GM10266 (cell line): ENCODE results near the gene APH1A.
A peak's percentile ranks its signal among the peaks of the same experiment; 100 is the strongest.

Experiments used
- DNase-seq: peaks from one replicate; pipeline ENCODE4 v3.0.0; 2012; ENCODE audit errors: extremely low spot score
- TF ChIP-seq, protein P1 (sequence below): IDR thresholded peaks from 2 replicates; pipeline ENCODE4 v1.5.1; 2012; ENCODE audit warnings: mild to moderate bottlenecking, low read depth; ENCODE audit not compliant: control insufficient read depth, insufficient read depth; ENCODE audit errors: missing control alignments

Gene APH1A

DNA sequence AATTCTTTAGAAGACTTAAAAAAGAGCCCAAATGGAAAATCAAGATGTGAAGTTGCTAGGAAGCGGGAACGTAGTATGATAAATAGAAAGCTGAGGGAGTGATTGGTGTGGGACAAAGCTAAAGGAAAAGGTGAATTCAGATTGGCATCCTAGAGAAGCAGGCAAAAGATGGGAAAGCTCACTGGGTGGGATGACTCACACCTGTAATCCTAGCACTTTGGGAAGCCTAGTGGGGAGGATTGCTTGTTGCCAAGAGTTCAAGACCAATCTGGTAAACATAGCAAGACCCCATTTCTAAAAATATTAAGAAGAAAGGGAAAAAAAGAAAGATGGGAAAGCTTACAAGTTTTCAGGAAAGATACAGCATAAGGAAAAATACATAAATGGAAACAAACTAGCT, 26.7 kb upstream of the APH1A start:
- no peak for DNase-seq
- TF ChIP-seq, protein P1, sequence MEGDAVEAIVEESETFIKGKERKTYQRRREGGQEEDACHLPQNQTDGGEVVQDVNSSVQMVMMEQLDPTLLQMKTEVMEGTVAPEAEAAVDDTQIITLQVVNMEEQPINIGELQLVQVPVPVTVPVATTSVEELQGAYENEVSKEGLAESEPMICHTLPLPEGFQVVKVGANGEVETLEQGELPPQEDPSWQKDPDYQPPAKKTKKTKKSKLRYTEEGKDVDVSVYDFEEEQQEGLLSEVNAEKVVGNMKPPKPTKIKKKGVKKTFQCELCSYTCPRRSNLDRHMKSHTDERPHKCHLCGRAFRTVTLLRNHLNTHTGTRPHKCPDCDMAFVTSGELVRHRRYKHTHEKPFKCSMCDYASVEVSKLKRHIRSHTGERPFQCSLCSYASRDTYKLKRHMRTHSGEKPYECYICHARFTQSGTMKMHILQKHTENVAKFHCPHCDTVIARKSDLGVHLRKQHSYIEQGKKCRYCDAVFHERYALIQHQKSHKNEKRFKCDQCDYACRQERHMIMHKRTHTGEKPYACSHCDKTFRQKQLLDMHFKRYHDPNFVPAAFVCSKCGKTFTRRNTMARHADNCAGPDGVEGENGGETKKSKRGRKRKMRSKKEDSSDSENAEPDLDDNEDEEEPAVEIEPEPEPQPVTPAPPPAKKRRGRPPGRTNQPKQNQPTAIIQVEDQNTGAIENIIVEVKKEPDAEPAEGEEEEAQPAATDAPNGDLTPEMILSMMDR: no peak

DNA sequence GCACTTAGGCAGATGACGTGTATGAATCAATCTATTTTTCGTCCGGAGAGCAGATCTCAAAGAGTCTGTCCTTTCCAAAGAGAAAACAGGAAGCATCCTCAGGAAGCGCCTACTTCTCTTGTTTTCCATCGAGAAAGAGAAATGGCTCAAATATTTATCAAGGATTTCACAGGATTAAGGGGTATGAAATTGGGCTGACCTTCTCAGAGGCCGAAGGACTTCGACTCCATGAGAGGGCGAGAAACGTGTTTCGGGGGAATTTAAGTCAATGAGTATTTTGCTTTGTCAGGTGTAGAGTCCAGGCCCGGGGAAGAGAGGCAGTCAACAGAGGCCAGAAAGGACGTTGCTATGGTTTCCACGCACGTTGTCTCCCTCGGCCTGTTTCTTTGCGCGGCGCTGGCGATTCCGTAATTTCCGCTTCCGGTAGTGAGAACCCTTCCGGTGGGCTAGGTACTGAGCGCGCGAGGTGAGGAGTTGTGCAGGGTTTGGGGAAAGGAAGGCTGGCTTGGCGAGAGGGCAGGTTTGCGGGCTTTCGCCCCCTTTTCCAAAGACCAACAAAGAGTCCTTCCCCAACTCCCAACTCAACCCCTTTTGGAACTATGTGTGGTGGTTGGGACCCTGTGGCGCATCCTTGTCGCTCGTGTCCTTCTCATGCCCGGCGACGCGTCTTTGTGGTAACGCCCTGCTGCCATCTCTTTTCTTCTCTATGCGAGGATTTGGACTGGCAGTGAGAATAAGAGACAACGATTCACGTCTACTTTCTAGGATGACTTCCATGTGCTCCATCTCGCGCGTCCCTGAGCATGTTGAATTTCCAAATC, 24.8 kb upstream of the APH1A start, which contains the start of gene MRPS21:
Gene MRPS21 (plus strand): TSS at position 429 of the 821 bp plus-strand sequence. CDS start 506 bp downstream, outside the sequence.
- DNase-seq: peak; percentile 86

DNA sequence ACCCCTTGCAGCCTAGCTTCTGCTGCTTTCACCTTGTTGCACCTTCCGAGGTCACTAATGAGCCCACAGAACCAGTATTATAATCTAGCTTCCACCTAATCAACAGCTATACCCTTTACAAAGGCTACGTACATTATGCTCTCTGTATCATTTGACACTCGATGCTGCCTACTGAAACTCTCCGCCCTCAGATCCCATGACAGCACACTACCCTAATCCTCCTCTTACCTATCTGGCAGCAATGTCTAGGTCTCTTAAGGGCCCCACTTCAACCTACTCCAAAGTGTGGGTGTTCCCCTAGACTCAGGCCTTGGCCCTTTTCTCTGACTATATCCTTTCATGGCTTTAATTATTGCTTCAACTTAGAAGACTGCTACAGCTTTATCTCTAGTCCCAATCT, 20.0 kb upstream of the APH1A start:
- no peak for DNase-seq

More for the DNA sequence above, 24.8 kb upstream of the APH1A start, which contains the start of gene MRPS21:
- TF ChIP-seq, protein P1: no peak

DNA sequence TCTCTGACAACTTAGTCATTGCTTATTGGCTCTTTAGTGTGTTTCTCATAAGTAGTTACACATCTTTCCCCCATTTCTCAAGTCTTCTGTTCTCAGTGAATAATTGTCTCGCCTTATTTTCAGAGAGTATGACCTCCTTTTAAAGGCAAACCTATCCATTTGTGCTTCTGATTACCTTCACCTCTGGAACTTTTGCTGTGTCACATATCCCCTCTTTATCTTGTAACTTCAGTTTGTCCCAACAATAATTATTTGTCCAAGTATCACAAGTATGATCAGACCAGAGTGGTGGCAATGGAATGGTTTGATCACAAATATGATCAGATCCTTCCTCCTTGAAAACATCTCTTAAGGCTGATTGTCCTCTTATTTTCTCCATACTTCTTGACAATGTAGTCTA, 19.6 kb upstream of the APH1A start:
- TF ChIP-seq, protein P1: no peak
- no peak for DNase-seq

More for the DNA sequence above, 20.0 kb upstream of the APH1A start:
- TF ChIP-seq, protein P1: no peak

DNA sequence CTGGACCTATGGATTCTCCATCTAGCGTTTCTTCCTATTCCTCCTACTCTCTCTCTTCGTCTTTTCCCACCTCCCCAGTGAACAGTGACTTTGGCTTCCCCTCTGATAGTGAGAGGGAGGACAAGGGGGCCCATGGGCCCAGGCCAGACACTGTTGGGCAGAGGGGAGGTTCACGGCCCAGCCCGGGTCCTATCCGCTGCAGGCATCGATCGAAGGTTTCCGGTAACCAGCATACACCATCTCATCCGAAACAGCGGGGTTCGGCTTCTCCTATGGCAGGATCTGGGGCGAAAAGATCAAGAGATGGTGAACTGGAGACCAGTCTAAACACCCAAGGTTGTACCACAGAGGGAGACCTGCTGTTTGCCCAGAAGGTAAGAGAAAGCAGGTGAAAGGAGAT, 14.4 kb upstream of the APH1A start:
- TF ChIP-seq, protein P1: no peak
- DNase-seq: no peak

DNA sequence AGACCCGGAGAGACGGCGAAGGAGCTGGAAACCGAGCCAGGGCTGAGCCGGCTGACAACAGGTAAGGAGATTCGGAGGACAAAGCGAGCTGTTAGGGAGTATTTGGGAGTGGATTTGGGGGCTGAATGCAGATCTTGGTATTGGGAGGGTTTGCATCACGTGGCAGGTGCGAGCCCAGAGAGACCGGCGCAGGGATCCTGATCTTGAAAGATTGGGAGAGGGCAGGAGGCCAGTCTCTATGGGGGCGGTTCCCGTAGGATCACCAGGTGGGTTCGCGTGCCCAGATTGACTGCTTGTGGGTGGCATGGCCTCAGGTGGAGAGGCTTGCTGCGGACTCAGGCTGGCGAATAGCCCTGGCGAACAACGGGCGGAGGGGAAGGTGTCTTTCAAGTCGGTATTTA, 13.7 kb upstream of the APH1A start:
- TF ChIP-seq, protein P1: no peak
- DNase-seq: no peak

DNA sequence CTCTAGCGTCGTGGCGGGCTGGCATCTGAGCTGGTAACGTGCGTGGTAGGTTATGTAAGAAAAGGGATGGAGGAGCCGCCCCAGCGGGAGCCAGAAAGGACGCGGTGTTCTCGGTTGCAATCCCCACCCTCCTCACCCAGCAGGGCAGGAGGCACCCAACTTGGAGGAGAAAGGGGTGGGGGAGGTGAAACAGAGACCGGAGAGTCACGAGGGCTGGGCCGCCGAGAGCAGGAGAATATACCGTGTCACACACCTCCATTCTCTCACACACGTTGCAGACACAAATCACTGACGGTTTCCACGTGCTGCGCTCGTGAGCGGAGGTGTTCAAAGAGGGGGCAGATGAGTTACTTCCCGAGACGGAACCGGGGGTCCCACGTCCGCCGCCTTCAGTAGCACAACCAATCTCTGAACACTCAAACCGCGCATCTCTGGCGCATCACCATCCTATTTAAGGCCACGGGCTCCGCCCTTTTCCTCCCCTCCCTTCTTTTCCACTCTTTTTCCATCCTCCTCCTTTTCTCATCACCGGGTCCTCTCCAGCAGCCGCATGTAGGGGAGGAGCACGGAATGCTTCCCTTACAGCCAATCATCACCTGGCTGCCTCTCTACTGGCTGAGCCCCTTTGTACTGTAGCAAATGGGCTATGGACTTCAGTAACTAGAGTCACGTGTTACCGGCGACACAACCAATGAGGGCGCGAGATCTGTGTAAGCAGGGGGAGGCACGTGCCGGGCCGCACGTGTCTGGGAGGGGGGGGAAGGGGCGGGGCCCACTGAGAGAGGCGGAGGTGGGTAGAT, 13.1 kb upstream of the APH1A start, which contains the start of gene CIART:
Gene CIART (plus strand): TSS at position 797 of the 800 bp plus-strand sequence. CDS start 714 bp downstream, outside the sequence.
- DNase-seq: peak; percentile 76
- TF ChIP-seq, protein P1: no peak
